ENCODE data around the gene SAMD13. TPM values are rescaled to one million over a fixed set of nuclear protein-coding genes. Genes with fewer than 3 reads are reported as not detected.

Gene SAMD13
- total RNA-seq, 1 donor from 2014 or later, result 0.21 TPM

DNA sequence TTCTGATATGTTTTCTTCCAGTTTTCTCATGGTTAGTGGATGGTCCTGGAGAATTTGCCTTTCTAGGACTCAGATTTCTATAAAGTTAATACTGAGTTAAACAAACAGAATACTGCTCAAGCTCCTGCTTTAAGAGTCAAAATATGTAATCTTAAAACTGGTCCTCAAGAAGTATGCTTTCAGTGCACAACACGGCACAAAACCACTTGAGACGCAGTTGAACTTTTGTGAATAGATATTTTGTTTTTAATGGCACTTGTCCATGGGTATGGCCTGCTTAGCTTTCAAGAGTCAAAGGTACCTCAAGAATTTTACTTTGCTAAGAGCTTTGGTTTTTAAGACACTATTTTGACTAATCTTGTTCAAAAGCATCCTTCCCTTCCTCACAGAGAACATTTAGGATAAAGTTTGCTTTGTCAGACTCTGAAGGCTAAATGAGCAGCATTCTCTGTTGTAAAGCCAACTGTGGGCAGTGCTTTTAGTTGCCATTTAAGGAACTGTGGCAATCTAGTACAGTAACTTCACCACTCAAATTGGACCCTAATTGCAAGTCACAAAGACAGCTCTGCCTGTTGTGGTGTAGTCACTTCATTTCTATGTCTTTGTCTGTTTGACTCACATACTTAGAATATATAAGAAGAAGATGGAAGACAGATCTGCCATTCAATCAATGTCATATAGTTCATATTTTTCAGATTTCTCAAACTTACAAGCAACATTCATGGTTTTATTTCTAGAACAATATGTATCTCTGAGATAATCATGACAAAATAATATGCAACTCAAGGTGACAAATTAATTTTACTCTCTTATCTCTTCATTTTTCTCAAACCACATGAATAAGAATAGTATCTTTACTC, 28.8 kb downstream of the SAMD13 start:
- H3K4me3 Mint-ChIP-seq, result no peak overlapping the region
- H3K9me3 Mint-ChIP-seq, result peaks cover 12% of the 10 kb centered on the region
- peaks cover 7% of the 10 kb centered on the region for H3K27me3 Mint-ChIP-seq
- H3K4me1 Mint-ChIP-seq, result no peaks in the 10 kb centered on the region
- no peak overlapping the region for H3K27ac Mint-ChIP-seq
- H3K36me3 Mint-ChIP-seq (ENCODE audit: low read depth), result no peaks in the 10 kb centered on the region
- intact Hi-C loops (cut with micrococcal nuclease), result no loop called here
- DNase-seq, result no peak

DNA sequence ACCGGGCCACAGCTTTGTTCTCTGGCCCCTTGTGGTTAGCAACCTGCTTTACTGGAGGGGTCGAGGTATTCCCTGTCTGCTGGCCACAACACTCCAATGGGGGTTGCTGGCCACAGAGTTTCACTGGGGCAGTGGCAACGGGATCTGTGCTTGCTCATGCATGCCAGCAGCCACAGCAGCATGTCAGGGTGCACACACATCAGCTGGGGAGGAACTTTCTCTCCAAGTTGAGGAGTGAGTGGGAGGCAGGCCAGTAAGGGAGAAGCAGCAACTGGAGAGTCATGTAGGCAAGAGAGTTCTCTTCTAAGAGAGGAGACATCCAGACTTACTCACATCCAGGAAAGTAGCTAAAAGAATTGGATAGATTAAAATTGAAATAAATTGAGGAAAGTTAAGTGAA, 38.0 kb downstream of the SAMD13 start:
- H3K27ac Mint-ChIP-seq, result no peak overlapping the region
- peaks cover 43% of the 10 kb centered on the region for H3K9me3 Mint-ChIP-seq
- no peaks in the 10 kb centered on the region for H3K36me3 Mint-ChIP-seq (ENCODE audit: low read depth)
- no peaks in the 10 kb centered on the region for H3K4me1 Mint-ChIP-seq
- intact Hi-C loops (cut with micrococcal nuclease), result no loop called here
- DNase-seq, result no peak
- H3K4me3 Mint-ChIP-seq, result no peak overlapping the region
- H3K27me3 Mint-ChIP-seq, result peaks cover 6% of the 10 kb centered on the region

DNA sequence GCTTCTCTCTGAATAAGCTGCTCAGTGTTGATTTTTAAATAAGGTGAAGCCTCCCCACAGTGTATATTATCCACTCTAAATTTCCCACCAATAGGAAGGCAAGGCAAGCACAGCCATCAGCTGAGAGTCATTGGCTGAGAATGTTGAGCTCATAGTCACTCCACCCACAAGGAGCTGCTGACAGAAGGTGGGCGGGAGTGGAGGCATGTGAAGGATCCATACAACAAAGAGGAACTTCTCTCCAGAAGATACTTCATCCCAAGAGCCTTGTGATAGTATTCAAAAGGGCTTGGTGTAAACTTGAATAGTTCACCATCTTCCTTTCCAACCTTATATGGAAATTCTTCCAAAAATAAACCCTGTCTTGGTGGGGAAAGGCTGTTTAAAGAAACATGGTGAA, 42.8 kb downstream of the SAMD13 start:
- Mint-ChIP-seq H3K9me3 (peaks cover 9% of the 10 kb centered on the region), H3K27me3 (peaks cover 4% of the 10 kb centered on the region), H3K4me1 (no peaks in the 10 kb centered on the region), H3K4me3 (no peak overlapping the region), H3K27ac (no peak overlapping the region), H3K36me3 (ENCODE audit: low read depth) (no peaks in the 10 kb centered on the region)
- intact Hi-C loops (cut with micrococcal nuclease), result no loop called here
- DNase-seq, result no peak

DNA sequence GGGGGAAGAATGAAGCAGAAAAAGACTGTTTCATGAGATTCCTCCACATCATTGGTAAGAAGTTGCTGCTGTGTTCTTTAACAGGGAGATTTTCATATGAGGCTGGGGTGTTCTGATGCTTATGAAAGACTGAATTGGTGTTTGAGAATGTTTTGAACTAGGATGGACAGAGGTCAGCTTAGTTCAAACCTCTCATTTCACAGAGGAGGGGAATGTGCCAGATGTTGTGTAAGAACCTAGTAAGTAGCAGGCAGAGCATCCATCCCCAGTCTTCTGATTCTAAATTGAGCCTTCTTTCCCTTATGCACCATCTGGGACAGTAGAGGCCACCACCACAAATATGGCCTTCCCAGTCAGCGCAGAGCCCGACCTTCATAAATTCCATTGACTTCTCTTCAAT, 43.7 kb downstream of the SAMD13 start:
- DNase-seq, result no peak
- Mint-ChIP-seq H3K4me1 (no peaks in the 10 kb centered on the region), H3K9me3 (peaks cover under 1% of the 10 kb centered on the region), H3K36me3 (ENCODE audit: low read depth) (no peaks in the 10 kb centered on the region), H3K4me3 (no peak overlapping the region), H3K27me3 (peaks cover 2% of the 10 kb centered on the region), H3K27ac (no peak overlapping the region)
- intact Hi-C loops (cut with micrococcal nuclease), result no loop called here

DNA sequence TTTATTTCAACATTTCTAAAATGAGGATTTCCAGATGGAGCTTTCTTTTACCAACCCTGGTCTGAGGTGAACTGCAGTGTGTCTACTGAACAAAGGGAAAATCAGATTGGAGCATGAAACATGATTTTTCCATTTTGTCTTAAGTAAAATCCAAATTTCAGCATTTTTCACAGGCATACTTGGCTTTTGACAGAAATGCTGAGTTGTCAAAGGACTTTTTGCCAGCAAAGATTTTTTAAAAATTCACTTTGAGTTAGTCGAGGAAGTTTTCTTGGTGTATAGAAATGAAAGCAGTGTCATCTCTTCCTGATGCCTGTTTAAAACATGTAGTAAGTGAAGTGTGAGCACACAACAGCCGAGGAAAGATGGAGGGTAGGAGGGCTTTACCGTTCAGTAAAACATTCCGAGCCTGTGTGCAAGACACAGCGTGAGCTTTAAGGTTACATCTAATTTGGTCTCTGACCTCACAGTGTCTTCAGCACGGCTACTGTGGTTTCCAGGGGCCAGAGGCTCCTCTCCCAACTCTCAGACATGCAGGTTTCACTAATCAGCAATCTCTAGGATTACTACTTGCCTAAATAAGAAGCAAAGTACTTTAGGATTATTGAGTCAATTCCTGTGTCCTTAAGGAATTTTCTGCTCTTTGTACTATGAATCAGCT, 45.9 kb downstream of the SAMD13 start:
- no peaks in the 10 kb centered on the region for H3K36me3 Mint-ChIP-seq (ENCODE audit: low read depth)
- intact Hi-C loops (cut with micrococcal nuclease), result no loop called here
- no peaks in the 10 kb centered on the region for H3K4me1 Mint-ChIP-seq
- no peaks in the 10 kb centered on the region for H3K9me3 Mint-ChIP-seq
- peaks cover 2% of the 10 kb centered on the region for H3K27me3 Mint-ChIP-seq
- no peak for DNase-seq
- no peak overlapping the region for H3K27ac Mint-ChIP-seq
- no peak overlapping the region for H3K4me3 Mint-ChIP-seq

DNA sequence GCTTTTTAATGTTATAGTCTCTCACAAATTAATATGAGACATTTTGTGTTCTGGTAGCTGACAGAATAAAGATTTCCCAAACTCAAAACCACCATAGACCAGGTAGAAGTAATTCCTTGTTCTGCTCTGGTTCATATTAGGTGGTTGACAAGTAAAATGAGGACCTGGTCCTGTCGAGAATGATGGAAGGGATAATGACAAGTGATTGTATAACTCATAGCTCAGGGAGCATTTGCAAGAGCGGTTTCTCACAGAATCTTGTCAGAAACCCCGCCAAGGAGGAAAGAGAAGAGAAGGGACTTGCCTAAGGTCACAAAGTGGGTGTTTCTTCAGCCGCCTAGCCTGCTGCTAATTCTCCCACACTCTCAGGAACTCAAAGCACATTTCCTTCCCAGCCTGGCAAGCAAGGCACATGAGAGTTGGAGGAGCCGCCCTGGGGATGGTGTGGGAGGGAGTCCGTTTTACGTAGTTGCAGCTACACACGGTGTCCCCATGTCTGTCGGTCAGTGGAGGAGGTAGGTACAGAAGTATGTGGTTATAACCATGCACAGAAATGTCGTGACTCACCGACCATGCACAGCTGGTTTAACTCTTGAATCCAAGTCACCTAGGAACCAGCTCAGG, 46.5 kb downstream of the SAMD13 start:
- intact Hi-C loops (cut with micrococcal nuclease), result no loop called here
- DNase-seq, result no peak
- no peak overlapping the region for H3K4me3 Mint-ChIP-seq
- H3K4me1 Mint-ChIP-seq, result no peaks in the 10 kb centered on the region
- no peaks in the 10 kb centered on the region for H3K9me3 Mint-ChIP-seq
- no peak overlapping the region for H3K27ac Mint-ChIP-seq
- H3K36me3 Mint-ChIP-seq (ENCODE audit: low read depth), result no peaks in the 10 kb centered on the region
- peaks cover 2% of the 10 kb centered on the region for H3K27me3 Mint-ChIP-seq

DNA sequence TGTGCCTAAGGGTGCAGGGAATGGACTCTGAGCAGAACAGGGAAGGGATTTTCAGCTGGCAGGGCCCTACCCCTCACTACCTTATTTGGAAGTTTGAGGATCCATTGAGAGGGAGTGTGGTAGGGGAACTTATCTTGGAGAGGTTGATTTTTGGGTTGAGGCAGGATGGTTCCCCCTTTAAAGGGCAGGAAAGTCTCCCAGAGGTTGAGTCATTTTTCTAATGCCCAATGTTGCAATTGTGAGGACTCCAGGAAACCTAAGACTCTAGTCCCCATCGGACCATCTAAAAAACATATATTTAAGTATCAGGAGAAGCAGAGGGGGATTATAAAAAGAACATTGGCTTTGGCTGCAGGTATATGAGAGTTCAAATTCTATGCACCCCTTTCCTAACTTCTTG, 47.3 kb downstream of the SAMD13 start:
- H3K4me1 Mint-ChIP-seq, result no peaks in the 10 kb centered on the region
- H3K27ac Mint-ChIP-seq, result no peak overlapping the region
- H3K27me3 Mint-ChIP-seq, result peaks cover 2% of the 10 kb centered on the region
- intact Hi-C loops (cut with micrococcal nuclease), result no loop called here
- no peak for DNase-seq
- H3K9me3 Mint-ChIP-seq, result no peaks in the 10 kb centered on the region
- H3K4me3 Mint-ChIP-seq, result no peak overlapping the region
- H3K36me3 Mint-ChIP-seq (ENCODE audit: low read depth), result no peaks in the 10 kb centered on the region

DNA sequence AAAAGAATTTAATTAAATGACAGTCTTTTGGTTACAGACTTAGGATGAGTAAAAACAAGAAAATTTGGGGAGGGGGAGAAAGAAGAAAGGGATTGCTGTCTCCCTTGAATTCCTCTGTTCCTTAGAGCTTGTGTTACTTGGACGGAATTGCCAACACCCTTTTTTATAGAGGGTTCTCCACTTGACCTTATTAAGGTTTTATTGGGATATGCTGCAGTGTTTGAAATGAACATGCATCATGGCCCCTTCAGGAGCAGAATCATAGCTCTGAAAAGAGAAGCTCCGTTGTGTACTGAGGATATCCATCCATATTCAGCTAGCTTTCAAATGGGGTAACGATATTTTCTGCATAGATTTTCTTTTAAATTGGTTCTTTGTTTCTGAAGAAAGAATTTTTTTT, 48.6 kb downstream of the SAMD13 start:
- H3K4me1 Mint-ChIP-seq, result no peaks in the 10 kb centered on the region
- no peak overlapping the region for H3K27ac Mint-ChIP-seq
- intact Hi-C loops (cut with micrococcal nuclease), result no loop called here
- peaks cover 2% of the 10 kb centered on the region for H3K27me3 Mint-ChIP-seq
- no peaks in the 10 kb centered on the region for H3K36me3 Mint-ChIP-seq (ENCODE audit: low read depth)
- no peak overlapping the region for H3K4me3 Mint-ChIP-seq
- no peak for DNase-seq
- H3K9me3 Mint-ChIP-seq, result no peaks in the 10 kb centered on the region

DNA sequence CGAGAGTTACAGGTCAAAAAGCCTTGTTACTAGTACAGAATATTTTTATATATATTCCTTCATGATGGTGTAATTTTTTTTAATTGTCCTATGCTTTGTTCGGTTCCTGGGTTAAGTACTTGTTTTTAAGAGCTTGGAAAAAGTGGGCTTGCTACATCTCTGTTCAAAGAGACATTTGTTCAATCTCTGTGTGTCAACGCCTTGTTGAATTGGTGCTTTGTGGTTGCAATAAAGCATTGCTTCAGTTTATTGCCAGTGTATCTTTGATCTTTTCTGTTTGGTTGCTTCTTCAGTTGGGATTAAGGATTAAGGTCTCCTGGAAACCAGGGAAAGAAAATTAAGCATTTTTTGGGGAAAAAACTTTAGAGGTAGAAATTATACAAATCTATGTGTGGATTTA, 49.0 kb downstream of the SAMD13 start:
- intact Hi-C loops (cut with micrococcal nuclease), result no loop called here
- no peak overlapping the region for H3K4me3 Mint-ChIP-seq
- no peaks in the 10 kb centered on the region for H3K36me3 Mint-ChIP-seq (ENCODE audit: low read depth)
- H3K27ac Mint-ChIP-seq, result no peak overlapping the region
- H3K27me3 Mint-ChIP-seq, result peaks cover 2% of the 10 kb centered on the region
- no peaks in the 10 kb centered on the region for H3K4me1 Mint-ChIP-seq
- no peak for DNase-seq
- no peaks in the 10 kb centered on the region for H3K9me3 Mint-ChIP-seq

DNA sequence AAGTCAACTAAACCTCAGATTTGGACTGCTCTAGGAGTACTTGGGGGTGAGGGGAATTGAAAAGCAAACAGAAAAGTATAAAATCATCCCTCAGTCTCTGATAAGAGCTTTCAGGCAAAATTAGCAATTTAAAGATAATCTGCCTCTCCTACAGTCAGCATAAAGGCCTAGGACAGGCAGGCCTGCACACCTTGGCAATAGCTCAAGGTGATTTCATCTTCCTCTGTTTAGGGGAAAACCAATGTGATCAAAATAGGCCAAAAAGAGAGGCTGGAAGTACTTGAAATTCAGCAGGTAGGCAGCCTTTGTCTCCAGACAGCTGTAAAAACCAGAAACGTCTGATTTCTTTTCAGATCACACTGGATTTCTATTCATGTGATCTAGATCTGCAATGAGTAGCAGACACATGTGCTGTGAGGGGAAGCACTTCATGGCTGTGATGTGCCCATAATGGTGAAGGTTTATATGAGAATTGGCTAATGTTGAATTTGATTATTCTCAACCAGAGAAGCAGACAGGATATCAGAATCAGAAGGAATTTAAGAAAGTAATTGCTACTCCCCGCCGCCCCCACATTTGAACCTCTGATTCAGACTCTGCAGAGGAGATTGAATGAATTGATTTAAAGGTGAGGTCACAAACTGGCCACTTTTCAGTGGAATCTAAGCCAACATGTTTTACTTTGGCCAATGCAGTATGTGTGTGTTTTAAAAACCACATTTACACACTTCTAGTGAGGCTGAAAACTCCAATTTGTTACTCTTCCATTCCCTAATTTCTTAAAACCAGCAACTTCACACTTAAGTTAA, 51.0 kb downstream of the SAMD13 start:
- Mint-ChIP-seq H3K9me3 (no peaks in the 10 kb centered on the region), H3K27me3 (peaks cover 2% of the 10 kb centered on the region), H3K4me3 (no peak overlapping the region), H3K4me1 (no peaks in the 10 kb centered on the region), H3K27ac (no peak overlapping the region), H3K36me3 (ENCODE audit: low read depth) (no peaks in the 10 kb centered on the region)
- intact Hi-C loops (cut with micrococcal nuclease), result no loop called here
- no peak for DNase-seq

DNA sequence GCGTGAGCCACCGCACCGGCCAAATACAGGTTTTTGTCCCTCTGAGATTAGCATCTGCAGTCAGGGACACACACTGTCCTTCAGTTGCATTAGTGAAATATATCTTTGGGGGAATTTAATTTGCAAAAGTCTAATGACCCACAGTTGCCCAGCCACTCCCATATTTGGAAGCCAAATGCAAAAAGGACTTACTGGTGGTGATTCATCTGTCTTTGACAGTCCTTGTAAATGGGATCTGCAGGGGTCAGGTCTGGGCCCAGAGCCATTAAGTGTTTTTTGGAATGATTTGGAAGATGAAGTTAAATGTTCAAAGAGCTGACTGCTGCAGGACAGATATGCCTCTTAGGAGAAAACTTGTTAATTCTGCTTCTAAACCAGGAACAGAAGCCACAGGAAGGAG, 52.2 kb downstream of the SAMD13 start:
- no peak for DNase-seq
- Mint-ChIP-seq H3K36me3 (ENCODE audit: low read depth) (no peaks in the 10 kb centered on the region), H3K27ac (no peak overlapping the region), H3K9me3 (no peaks in the 10 kb centered on the region), H3K27me3 (no peaks in the 10 kb centered on the region), H3K4me3 (no peak overlapping the region), H3K4me1 (no peaks in the 10 kb centered on the region)
- intact Hi-C loops (cut with micrococcal nuclease), result no loop called here

DNA sequence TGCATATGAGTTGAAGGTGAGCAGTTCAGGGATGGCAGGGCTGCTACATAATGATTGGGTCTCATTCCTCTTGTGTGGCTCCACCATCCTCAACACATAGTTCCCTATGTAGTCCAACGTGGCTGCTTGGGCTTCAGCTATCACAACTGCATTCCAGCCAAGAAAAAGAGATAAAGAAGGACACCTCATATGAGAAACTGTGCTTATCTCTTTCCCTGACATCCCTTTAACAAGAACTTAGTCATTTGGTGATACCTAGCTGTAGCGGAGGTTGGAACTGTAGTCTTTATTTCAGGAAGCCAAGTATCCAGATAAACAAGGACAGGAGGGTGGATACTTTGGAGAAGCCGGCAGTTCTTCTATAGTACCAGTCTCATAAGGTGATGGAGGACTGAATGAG, 54.0 kb downstream of the SAMD13 start:
- no peak for DNase-seq
- H3K36me3 Mint-ChIP-seq (ENCODE audit: low read depth), result no peaks in the 10 kb centered on the region
- H3K4me1 Mint-ChIP-seq, result no peaks in the 10 kb centered on the region
- no peaks in the 10 kb centered on the region for H3K9me3 Mint-ChIP-seq
- H3K27ac Mint-ChIP-seq, result no peak overlapping the region
- no peak overlapping the region for H3K4me3 Mint-ChIP-seq
- no peaks in the 10 kb centered on the region for H3K27me3 Mint-ChIP-seq
- intact Hi-C loops (cut with micrococcal nuclease), result no loop called here

DNA sequence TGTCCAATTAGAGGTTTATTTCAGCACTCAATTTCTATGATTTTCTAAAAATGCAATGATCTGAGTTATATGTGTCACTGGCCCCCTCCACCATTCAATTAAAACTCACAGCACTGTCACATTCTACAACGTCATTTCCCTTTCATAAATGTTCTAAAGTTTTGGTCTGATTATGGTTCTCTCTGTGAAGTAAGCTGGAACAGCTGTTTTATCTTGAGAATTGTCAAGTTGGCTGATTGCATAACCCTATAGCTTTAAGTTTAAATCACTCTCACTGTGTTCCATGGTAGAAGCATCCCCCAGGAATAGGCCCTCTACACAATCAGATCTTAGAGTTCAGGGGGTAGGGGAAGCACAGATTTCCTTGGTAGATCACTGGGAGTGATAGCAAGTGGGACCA, 55.4 kb downstream of the SAMD13 start:
- Mint-ChIP-seq H3K4me1 (no peaks in the 10 kb centered on the region), H3K27ac (no peak overlapping the region), H3K4me3 (no peak overlapping the region), H3K36me3 (ENCODE audit: low read depth) (no peaks in the 10 kb centered on the region), H3K9me3 (no peaks in the 10 kb centered on the region), H3K27me3 (no peaks in the 10 kb centered on the region)
- intact Hi-C loops (cut with micrococcal nuclease), result no loop called here
- no peak for DNase-seq

DNA sequence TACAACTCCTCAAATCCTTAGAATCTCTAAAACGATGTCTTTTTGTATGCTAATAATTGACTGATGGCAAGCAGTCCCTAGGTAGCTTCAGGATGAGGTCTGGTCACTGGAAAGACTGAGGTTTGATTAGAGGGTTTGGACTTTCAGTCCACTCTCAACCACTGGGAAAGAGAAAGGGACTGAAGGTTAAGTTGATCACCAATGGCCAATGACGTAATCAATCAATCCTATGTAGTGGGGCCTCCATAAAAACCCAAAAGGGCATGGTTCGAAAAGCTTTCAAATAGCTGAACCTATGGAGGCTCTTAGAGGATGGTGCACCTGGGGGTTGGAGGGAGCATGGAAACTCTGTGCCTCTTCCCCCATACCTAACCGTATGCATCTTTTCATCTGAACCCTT, 57.2 kb downstream of the SAMD13 start:
- H3K9me3 Mint-ChIP-seq, result no peaks in the 10 kb centered on the region
- H3K4me1 Mint-ChIP-seq, result no peaks in the 10 kb centered on the region
- DNase-seq, result no peak
- H3K27me3 Mint-ChIP-seq, result no peaks in the 10 kb centered on the region
- no peak overlapping the region for H3K4me3 Mint-ChIP-seq
- intact Hi-C loops (cut with micrococcal nuclease), result no loop called here
- no peak overlapping the region for H3K27ac Mint-ChIP-seq
- H3K36me3 Mint-ChIP-seq (ENCODE audit: low read depth), result no peaks in the 10 kb centered on the region
